Stimulated activated CD8-positive, alpha-beta memory T cell treated with anti-CD3 and anti-CD28 coated beads, Interleukin-15, amount 100 ng/mL, for 4 hours (primary cell): ENCODE results near the gene TRABD2B.

Experiments
- DNase-seq, 2 donors: peaks; one replicate each; pipeline ENCODE4 v3.0.0-alpha.2; 2020; ENCODE audit warnings: low read depth in 2 of 2

Gene TRABD2B

GRCh38 chr1:47881505-47882442 is 115.4 kb downstream of the TRABD2B start:
- DNase-seq, result no peak

- no peak for DNase-seq
These were observed 120.6 kb downstream of the TRABD2B start for GRCh38 chr1:47876587-47876963.

GRCh38 chr1:47875831-47876586 is 121.2 kb downstream of the TRABD2B start:
- DNase-seq, result no peak

- DNase-seq, result no peak
These were observed 122.1 kb downstream of the TRABD2B start for GRCh38 chr1:47875036-47875435.

DNA sequence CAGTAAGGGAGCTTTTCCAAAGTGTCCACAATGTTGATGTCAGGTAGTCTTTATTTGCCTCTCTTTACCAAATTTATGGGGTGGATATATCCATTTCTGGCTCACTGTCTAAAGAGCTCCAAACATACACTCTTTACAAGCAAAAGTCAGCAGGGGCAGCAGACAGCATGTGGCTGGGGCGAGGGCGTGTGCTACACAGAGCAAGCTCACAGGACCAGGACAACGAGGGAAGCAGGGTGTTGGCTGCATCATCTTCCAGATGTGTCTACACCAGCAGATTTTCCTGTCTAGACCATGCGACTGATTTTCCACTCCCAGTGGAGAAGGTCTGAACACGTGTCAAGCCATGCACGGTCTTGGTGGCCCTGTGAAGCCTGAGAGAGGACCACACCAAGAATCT is 123.8 kb downstream of the TRABD2B start:
- DNase-seq, result no peak

GRCh38 chr1:47872886-47873285 is 124.3 kb downstream of the TRABD2B start:
- no peak for DNase-seq

GRCh38 chr1:47871799-47872353 is 125.3 kb downstream of the TRABD2B start:
- DNase-seq, result no peak

DNA sequence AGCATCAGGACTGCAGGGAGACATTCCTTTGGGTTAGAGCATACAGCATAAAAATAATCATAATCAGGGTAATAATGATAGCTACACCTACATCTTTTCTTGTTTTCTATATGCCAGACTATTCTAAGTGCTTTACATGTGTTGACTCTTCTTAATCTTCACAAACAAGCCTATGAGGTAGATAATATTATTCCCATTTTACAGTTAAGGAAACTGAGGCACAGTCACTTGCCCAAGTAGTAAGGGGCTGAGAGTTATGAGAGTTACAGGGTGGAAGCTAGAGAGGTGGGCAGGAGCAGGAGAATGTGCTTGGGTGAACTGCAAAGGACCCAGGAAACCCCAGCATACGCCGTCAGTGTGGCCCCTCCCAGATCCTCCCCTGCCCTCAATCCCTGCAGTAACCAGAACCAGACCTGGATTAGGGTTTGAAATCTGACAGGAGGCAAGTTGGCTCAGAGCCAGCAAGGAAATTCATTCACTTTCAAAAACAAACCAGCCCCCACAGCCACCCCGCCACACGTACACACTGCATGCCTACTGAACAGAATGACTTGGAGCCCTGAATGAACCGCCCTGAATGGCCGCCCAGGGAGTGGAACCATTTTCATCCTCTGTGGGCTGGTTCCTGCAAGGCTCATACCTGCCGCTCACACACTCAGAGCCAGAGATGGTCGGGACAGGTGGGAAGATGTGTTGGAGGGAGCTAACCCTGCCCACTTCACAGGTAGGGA is 126.1 kb downstream of the TRABD2B start:
- DNase-seq, result no peak

DNA sequence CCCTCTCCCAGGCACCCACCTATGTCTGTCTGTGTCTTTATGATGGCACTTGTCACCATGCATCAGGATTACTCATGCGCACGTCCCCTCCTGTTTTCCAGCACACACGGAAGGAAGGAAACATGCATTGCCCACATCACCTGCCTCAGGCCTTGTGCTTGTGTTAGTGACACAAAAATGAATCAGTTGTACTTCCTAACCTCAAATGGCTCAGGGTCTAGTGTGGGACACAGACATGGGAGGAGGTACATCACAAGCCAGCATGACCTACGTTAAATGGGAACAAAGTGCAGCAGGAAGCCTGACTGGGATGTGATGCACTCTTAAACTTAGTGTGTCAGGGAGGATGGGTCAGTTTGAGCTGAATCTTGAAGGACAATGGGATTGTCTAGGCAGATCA is 126.7 kb downstream of the TRABD2B start:
- no peak for DNase-seq

GRCh38 chr1:47868348-47868676 is 128.9 kb downstream of the TRABD2B start:
- no peak for DNase-seq

DNA sequence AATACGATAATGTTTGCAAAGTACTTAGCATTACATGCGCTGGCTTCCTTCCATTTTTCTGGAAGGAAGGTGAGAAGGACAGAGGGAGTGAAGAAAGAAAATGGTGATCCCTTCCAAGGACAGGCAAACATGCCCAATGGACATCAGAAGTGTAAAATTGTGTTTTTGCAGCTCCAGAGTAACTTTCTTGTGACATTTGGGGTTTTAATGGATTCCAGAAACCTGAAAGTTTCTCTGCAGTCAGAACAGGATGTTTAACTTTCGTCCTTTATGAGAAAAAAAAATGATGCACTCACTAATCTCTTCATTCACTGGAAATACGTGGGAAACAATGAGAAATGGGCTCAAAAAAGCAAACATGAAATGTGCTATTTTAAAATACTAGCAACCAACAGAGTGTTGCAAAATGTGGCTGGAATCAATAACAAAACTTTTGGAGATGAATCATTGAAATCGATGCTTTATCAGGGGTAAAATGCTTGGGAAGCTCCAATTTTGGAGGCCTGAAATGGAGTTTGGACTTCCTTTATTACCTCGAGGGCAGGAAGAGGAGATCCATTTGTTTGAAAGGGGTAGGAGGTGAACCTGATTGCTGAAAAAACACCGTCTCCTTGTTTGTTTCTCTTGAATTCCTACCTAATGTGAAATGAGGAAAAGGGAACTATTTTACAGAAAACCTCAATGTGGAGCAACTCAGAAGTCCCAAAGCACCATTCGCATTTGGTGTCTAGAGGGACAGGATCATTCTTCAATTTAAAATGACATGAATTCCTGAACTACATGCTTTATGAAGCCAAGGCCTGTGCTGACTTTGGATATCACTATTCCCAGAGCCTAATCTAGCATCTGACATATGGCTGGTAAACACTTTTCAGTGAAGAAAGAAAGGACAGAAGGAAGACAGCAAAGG is 129.5 kb downstream of the TRABD2B start:
- no peak for DNase-seq

DNA sequence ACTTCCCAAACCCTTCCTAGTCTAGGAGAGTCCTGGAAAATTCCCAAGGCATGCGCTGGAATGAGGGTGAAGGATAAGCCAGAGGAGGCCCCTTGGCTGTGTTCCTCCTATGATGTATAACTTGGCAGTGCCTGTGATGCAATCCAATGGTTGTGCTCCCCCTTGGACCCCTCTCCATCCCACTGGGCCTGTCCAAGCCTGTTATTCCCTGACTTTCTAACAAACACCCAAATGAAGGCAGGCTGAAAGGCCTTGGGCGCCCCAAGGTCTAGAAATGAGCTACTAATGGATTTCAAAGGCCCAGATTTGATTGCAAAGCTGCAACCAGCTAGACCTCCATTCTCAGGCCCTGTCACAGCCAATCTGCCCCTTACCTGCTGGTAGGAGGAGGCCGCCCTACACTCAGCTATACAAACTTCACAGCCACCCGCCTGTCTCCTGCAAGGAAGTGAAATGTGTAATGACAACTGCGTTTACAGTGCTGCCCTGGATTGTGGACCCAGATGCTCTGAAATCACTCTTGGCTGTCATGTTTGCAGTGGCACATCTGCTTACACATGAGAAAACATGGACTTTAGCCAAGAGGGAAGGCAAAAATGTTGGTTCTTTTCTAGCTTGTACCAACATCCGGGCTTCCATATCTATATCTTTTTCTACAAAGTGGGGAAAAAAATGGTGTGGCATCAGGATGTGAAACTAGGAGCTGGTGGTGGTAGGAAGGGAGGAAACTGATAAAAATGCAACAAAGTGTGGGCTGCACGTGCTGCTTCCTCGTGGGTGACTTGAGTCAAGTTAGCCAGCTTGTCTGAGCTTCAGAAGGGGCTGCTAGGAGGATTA is 130.4 kb downstream of the TRABD2B start:
- DNase-seq, result no peak

DNA sequence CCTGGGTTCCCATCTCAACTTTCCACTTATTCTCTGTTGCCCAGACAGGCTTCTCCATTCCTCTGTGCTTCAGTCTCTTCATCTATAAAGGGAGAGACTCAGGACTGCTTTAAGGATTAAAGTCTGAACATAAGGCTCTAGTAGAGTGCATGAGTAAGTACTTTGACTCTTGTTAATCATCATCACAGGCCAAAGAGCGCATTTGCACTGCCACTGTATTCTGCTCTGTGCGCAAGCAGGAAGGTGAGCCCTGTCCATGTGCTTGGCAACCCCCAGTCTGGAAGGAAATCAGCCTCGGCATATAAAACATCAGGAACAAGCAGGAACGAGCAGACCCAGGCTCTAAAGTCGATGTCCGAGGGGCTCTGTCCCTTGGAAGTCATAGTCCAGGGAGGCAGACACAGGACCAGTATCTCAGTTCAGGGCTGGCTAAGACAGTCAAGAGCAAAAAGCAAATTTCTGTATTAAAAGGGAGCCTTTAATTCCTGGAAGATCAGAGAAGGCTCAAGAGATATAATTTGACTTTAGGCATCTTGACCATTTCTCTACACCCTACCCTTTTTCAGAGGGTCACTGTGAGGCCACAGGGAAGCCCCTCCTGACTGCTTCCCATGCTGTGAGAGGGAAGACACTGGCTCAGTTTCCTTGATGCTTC is 131.2 kb downstream of the TRABD2B start:
- DNase-seq, result no peak

GRCh38 chr1:47859092-47859743 is 138.0 kb downstream of the TRABD2B start:
- no peak for DNase-seq

DNA sequence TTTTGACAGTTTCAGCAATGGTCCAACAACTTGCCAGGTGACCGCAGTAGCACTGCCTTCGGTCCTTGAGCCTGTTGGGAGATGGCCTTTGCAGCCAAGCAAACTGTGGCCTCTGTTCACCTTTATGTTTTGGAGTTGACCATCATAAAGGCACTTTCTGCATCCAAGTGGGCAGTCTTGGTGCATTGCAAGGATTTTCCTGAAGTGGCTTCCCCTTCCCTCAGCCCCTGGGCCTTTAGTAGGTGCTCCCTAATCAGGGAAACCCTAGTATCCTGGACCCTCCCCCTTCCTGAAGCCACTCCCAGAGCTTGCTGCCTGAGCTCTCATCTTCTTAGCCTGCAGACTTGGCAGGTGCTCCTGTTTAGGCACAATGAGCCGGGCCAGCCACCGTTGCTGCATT is 140.2 kb downstream of the TRABD2B start:
- DNase-seq, result no peak

DNA sequence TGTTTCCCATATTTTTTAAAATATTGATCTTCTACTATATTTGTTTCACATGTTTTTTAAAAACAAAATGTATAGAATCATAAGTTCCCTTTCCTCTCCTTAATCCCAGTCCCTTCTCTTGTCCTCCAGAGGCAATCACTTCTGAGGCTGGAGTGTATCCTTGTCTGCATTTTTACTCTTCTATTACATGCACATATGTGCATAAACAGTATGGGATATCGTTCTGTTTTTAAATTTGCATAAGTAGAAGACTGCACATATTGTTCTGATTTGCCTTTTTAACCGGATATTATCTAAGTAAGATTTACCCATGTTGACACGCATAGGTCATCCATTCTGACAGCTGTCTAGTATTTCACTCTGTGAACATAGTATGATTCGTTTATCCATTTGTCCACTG is 142.0 kb downstream of the TRABD2B start:
- DNase-seq, result no peak

GRCh38 chr1:47854552-47855144 is 142.5 kb downstream of the TRABD2B start:
- DNase-seq, result no peak

DNA sequence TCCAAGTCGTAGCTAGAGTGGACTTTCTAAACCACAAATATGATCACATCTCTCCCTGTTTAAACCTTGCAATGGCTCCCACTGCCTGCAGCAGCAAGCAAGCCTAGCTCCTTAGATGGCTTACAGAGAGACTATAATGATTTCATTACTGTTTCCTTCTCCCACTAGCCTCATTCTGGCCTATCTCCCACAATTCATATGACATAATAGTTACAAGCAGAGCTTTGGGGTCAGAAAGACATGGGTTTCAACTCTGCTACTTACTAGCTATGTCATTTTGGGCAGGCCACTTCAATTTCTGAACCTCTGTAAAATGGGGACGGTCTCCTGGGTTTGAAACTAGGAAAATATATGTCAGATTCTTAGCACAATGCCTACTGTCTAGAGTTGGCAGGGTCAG is 143.3 kb downstream of the TRABD2B start:
- DNase-seq, result no peak

DNA sequence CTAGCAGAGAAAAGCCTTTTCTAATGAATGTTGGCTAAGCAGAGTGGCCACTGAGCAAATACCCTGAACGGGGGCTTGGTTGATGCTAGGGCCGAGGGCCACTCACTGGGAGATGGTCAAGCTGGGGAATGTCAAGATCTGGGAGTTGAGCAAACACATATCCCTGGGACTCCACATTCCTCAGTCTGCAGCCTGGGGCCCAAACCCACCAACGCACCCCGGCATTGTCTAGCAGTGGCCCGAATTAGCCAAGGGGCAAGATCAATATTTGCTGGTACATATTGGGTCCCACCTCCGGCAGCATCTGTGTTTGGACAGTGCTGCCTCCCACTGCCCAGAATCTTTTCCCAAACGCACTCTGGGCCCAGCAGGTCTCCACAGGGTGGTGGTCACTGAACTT is 144.1 kb downstream of the TRABD2B start:
- no peak for DNase-seq
